ENCODE data around the gene ACSF3.

- no peak for TF ChIP-seq EZH2 (IDR thresholded peaks at IDR 0.05; ENCODE audit: borderline replicate concordance, low read length)
- TF ChIP-seq, protein P1, sequence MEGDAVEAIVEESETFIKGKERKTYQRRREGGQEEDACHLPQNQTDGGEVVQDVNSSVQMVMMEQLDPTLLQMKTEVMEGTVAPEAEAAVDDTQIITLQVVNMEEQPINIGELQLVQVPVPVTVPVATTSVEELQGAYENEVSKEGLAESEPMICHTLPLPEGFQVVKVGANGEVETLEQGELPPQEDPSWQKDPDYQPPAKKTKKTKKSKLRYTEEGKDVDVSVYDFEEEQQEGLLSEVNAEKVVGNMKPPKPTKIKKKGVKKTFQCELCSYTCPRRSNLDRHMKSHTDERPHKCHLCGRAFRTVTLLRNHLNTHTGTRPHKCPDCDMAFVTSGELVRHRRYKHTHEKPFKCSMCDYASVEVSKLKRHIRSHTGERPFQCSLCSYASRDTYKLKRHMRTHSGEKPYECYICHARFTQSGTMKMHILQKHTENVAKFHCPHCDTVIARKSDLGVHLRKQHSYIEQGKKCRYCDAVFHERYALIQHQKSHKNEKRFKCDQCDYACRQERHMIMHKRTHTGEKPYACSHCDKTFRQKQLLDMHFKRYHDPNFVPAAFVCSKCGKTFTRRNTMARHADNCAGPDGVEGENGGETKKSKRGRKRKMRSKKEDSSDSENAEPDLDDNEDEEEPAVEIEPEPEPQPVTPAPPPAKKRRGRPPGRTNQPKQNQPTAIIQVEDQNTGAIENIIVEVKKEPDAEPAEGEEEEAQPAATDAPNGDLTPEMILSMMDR (IDR thresholded peaks at IDR 0.05; ENCODE audit: low read length), result no peak
These were observed 90.5 kb downstream of the ACSF3 start for GRCh38 chr16:89183975-89184676.

Data from OCI-LY1 (cell line).